ENCODE data around the gene SORD.
"Not testable (repeated sequence)": the region's sequence is repeated elsewhere in the genome, so short reads cannot be mapped to it uniquely, and the experiment has no call there.

The SORD gene

GRCh38 chr15:45048794-45049631 is 26.0 kb downstream of the SORD start:
- no peak overlapping the region for H3K4me3 ChIP-seq (ENCODE audit: control insufficient read depth, low read depth, low read length)
- TF ChIP-seq, protein P1, sequence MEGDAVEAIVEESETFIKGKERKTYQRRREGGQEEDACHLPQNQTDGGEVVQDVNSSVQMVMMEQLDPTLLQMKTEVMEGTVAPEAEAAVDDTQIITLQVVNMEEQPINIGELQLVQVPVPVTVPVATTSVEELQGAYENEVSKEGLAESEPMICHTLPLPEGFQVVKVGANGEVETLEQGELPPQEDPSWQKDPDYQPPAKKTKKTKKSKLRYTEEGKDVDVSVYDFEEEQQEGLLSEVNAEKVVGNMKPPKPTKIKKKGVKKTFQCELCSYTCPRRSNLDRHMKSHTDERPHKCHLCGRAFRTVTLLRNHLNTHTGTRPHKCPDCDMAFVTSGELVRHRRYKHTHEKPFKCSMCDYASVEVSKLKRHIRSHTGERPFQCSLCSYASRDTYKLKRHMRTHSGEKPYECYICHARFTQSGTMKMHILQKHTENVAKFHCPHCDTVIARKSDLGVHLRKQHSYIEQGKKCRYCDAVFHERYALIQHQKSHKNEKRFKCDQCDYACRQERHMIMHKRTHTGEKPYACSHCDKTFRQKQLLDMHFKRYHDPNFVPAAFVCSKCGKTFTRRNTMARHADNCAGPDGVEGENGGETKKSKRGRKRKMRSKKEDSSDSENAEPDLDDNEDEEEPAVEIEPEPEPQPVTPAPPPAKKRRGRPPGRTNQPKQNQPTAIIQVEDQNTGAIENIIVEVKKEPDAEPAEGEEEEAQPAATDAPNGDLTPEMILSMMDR (IDR thresholded peaks at IDR 0.05; ENCODE audit: control insufficient read depth, insufficient read depth, low read depth, low read length, missing control alignments): no peak
- no peak for DNase-seq (ENCODE audit: low read depth)

- no peak for DNase-seq (ENCODE audit: low read depth)
- H3K4me3 ChIP-seq (ENCODE audit: control insufficient read depth, low read depth, low read length): no peak overlapping the region
- TF ChIP-seq, protein P1 (IDR thresholded peaks at IDR 0.05; ENCODE audit: control insufficient read depth, insufficient read depth, low read depth, low read length, missing control alignments): no peak
Observed at GRCh38 chr15:45050587-45050986, 27.6 kb downstream of the SORD start.

DNA sequence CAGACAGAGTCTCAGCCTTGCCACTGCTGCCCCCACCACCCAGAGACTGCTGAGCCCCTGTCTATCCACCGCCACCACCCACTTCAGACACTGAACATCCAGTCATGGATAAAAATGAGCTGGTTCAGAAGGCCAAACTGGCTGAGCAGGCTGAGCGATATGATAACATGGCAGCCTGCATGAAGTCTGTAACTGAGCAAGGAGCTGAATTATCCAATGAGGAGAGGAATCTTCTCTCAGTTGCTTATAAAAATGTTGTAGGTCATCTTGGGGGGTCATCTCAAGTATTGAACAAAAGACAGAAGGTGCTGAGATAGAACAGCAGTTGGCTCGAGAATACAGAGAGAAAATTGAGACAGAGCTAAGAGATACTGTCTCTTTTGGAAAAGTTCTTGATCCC is 29.7 kb downstream of the SORD start:
- DNase-seq (ENCODE audit: low read depth); H3K4me3 ChIP-seq (ENCODE audit: control insufficient read depth, low read depth, low read length): not testable (repeated sequence)

GRCh38 chr15:45058690-45059675 is 36.0 kb downstream of the SORD start:
- DNase-seq (ENCODE audit: low read depth); H3K4me3 ChIP-seq (ENCODE audit: control insufficient read depth, low read depth, low read length): not testable (repeated sequence)

DNA sequence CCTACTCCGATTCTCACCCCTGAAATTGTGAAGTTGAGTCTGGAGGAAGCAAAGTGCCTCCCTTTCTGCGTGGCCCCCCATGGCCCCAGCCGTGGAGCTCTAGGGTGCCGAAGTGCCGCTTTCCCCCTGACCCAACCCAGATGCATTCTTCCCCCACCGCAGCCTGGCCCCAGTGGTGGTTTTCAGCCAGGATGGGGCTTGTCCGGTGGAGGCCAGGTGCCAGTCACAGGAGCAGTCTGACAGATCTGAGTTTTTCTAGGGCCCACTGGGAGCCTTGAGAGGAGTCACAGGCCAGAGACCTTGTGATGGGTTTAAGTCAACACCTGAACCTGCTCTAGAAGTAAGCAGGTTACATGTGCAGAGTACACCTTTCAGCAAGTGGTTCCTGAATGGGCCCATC is 39.3 kb downstream of the SORD start:
- DNase-seq (ENCODE audit: low read depth); H3K4me3 ChIP-seq (ENCODE audit: control insufficient read depth, low read depth, low read length): not testable (repeated sequence)

DNA sequence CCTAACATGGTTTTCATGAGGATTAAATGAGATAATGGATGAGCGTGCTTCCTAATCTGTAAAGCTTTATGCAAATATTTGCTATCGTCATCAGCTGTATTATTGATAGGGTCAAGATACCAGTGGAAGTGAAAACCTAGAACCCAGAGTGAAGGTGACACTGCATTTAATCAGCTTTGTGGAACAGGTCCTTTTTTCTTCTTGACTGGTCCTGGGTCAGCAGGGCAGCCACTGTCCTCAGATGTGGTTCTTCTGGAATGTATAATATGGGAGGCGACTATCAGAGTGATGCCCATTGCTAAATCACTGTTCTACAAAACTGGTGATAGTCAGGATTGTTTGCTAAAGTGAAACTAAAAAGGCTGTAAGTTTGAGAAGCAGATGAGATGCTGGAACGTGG is 41.4 kb downstream of the SORD start:
- TF ChIP-seq, protein P1 (IDR thresholded peaks at IDR 0.05; ENCODE audit: control insufficient read depth, insufficient read depth, low read depth, low read length, missing control alignments): no peak
- DNase-seq (ENCODE audit: low read depth): no peak
- H3K4me3 ChIP-seq (ENCODE audit: control insufficient read depth, low read depth, low read length): no peak overlapping the region

GRCh38 chr15:45069942-45070360 is 47.0 kb downstream of the SORD start:
- H3K4me3 ChIP-seq (ENCODE audit: control insufficient read depth, low read depth, low read length); DNase-seq (ENCODE audit: low read depth): not testable (repeated sequence)

DNA sequence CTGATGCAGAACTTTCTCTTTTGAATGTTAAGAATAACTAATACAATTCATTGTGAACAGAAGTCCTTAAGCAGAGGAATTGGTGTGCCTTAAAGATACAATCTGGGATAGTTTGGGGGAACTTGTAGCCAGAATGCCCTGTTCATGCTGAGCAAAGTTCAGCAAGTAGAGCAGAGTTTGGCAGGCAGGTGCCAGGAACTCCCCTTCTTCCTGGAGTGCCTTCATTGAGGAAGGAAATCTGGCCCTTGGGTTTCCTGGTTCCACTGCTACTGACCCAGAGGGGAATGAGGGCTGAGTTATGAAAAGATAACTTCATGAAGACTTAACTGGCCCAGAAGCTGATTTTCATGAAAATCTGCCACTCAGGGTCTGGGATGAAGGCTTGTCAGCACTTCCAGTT is 50.6 kb downstream of the SORD start:
- not testable (repeated sequence) for DNase-seq (ENCODE audit: low read depth); H3K4me3 ChIP-seq (ENCODE audit: control insufficient read depth, low read depth, low read length)

DNA sequence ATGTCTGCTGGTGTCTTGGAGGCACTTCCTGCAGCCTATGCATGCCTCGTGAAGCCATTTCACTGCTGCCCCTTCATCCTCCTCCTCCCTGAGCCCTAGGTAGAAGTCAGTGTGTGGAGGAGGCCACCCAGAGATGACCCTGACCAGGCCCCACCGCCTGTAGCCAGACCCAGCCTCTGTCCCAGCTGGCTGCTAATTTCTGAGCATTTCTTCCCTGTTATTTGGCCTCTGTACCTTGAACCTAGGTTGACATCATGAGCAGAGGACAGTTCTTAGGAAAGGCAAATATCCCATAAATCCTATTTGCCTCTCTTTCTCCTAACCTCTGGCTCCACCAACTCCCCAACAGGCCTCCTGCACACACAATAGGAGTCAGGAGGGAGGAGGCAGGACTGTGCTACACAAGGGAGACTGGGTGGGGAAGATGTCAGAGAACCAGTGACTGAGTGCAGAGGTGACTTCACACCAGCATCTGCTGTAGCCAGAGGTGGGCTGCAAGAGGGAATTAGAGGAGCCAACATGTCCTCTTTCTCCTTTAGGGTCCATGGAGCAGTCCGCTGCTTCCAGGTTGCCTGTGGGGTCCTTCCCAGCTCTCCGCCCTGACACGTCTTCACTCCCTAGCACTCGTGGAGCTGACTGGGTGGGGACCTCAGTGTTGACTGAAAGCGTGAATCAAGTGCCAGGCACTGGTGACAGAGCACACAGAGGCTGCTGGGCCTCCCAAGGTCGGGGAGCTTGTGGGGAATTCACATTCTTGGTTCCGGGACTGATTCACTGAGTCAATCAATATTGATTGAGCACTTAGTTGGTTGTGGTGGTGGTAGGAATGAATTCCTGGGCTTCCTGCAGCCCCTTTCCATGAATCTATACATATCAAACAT is 52.7 kb downstream of the SORD start:
- not testable (repeated sequence) for H3K4me3 ChIP-seq (ENCODE audit: control insufficient read depth, low read depth, low read length); DNase-seq (ENCODE audit: low read depth)

- not testable (repeated sequence) for H3K4me3 ChIP-seq (ENCODE audit: control insufficient read depth, low read depth, low read length); DNase-seq (ENCODE audit: low read depth)
Observed at GRCh38 chr15:45077391-45077790, 54.4 kb downstream of the SORD start.

GRCh38 chr15:45079201-45079600 is 56.2 kb downstream of the SORD start:
- not testable (repeated sequence) for H3K4me3 ChIP-seq (ENCODE audit: control insufficient read depth, low read depth, low read length); DNase-seq (ENCODE audit: low read depth)

DNA sequence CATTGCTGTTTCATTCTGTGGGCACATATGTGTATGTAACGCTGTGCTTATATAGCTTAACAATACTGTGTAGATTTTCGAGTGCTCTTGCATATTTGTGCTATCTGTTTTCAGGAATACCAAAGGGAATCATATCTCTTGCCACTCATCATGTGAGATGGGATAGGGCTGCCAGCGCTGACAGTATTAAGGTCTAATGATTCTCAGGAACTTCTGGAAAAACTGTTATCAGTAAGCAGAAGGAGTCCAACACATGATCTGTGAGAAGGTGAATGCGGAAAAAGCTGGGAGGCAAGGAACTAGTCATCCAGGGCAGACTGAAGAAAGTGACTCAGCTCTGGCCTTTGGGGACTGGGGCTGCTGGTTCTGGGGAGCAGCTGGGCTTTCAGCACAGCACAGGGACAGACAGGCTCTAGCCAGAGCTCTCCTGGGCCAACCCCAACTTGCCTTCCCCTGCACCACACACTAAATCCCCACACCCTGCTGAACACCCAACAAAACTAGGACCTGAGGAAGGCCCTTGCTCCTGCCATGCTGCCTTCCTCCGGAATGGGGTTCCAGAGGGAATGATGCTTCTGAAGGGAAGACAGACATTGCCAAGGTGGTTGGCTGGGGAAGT is 56.7 kb downstream of the SORD start:
- not testable (repeated sequence) for H3K4me3 ChIP-seq (ENCODE audit: control insufficient read depth, low read depth, low read length); DNase-seq (ENCODE audit: low read depth)

DNA sequence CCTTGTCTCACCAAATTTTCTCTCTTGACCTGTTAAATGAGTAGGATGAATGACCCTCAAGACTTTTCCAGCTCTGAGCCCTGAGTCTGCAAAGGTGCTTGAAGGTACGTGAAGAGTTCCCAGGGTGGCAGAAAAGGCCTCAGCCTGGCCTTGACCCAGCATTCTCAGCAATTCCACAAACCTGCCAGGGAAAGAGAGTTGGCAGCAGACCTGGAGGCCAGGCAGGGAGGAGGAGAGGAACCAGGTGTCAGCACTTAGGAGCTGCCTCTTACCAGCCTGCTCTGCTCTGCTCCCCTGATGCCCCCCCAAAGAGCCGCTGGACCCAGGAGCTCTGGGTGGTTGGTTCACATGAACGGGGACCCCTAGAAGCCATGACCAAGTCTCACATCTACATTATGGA is 57.6 kb downstream of the SORD start:
- DNase-seq (ENCODE audit: low read depth); H3K4me3 ChIP-seq (ENCODE audit: control insufficient read depth, low read depth, low read length): not testable (repeated sequence)

All from AG09309 (cell line).